Suprapubic skin (tissue), 3 donors: ENCODE measurements around the gene PDIK1L.

Experiments used
- CTCF ChIP-seq, 2 donors: fragments of 200-600 bp in 1 of 2; fragments of 450-650 bp in 1 of 2; sonication (generic) in 1 of 2; IDR thresholded peaks; one replicate each; pipeline ENCODE4 v1.5.1; 2016 to 2019; ENCODE audit warnings: antibody characterized with exemption in 2 of 2, mild to moderate bottlenecking in 1 of 2, moderate library complexity in 1 of 2
- EP300 ChIP-seq: sonication (generic); formaldehyde crosslinking; IDR thresholded peaks from one replicate; pipeline ENCODE4 v1.6.1; 2017; ENCODE audit warnings: antibody characterized with exemption
- POLR2A ChIP-seq, 2 donors: fragments of 450-650 bp; IDR thresholded peaks; one replicate each; pipeline ENCODE4 v1.6.1; 2017; ENCODE audit warnings: antibody characterized with exemption in 2 of 2, mild to moderate bottlenecking in 2 of 2, moderate library complexity in 2 of 2

GRCh38 chr1:26084844-26085243, 26.8 kb upstream of the PDIK1L start:
- TF ChIP-seq CTCF (IDR thresholded peaks at IDR 0.05) (no peak), POLR2A (IDR thresholded peaks at IDR 0.05) (no peak), EP300 (no peak)
